Hepatocyte (in vitro differentiated cells): Measurements from ENCODE around the gene PLBD2. TPM values are rescaled to one million over a fixed set of nuclear protein-coding genes. Genes with fewer than 3 reads are reported as not detected.

Experiments used
- DNase-seq: peaks from one replicate; pipeline ENCODE4 v3.0.0-alpha.2; 2016; ENCODE audit warnings: low spot score
- H2AFZ ChIP-seq: fragments of 200-600 bp; sonication (generic); 2 replicates; pipeline ENCODE4 v1.6.0; 2016; ENCODE audit warnings: antibody characterized with exemption, mild to moderate bottlenecking
- H3K27ac ChIP-seq: fragments of 200-600 bp; sonication (generic); 2 replicates; pipeline ENCODE4 v1.5.1; 2016; ENCODE audit warnings: mild to moderate bottlenecking
- H3K27me3 ChIP-seq: fragments of 200-600 bp; sonication (generic); 2 replicates; pipeline ENCODE4 v1.6.1; 2016
- H3K36me3 ChIP-seq: fragments of 200-600 bp; sonication (generic); replicated peaks from 2 replicates; pipeline ENCODE4 v1.5.1; 2016; ENCODE audit warnings: low read depth; ENCODE audit not compliant: insufficient read depth
- H3K4me1 ChIP-seq: fragments of 200-600 bp; sonication (generic); 2 replicates; pipeline ENCODE4 v1.5.1; 2016; ENCODE audit warnings: mild to moderate bottlenecking, moderate library complexity; ENCODE audit not compliant: insufficient read depth
- H3K4me2 ChIP-seq: fragments of 200-600 bp; sonication (generic); 2 replicates; pipeline ENCODE4 v1.6.0; 2016
- H3K4me3 ChIP-seq: fragments of 200-600 bp; sonication (generic); 2 replicates; pipeline ENCODE4 v1.5.1; 2016; ENCODE audit warnings: mild to moderate bottlenecking
- H3K79me2 ChIP-seq: fragments of 200-600 bp; sonication (generic); 2 replicates; pipeline ENCODE4 v1.6.0; 2017; ENCODE audit warnings: mild to moderate bottlenecking
- H3K9me2 ChIP-seq: fragments of 200-600 bp; sonication (generic); replicated peaks from 2 replicates; pipeline ENCODE4 v1.6.0; 2017; ENCODE audit warnings: mild to moderate bottlenecking; ENCODE audit not compliant: insufficient read depth
- H3K9me3 ChIP-seq: fragments of 200-600 bp; sonication (generic); 2 replicates; pipeline ENCODE4 v1.5.1; 2016; ENCODE audit warnings: low read depth, mild to moderate bottlenecking
- H4K20me1 ChIP-seq: fragments of 200-600 bp; sonication (generic); 2 replicates; pipeline ENCODE4 v1.6.0; 2016; ENCODE audit warnings: mild to moderate bottlenecking; ENCODE audit not compliant: insufficient read depth, poor library complexity, severe bottlenecking
- CTCF ChIP-seq: fragments of 200-600 bp; sonication (generic); IDR thresholded peaks from 2 replicates; pipeline ENCODE4 v1.5.1; 2016; ENCODE audit warnings: antibody characterized with exemption, mild to moderate bottlenecking; ENCODE audit not compliant: poor library complexity
- EZH2 ChIP-seq: fragments of 200-600 bp; sonication (generic); IDR thresholded peaks from 2 replicates; pipeline ENCODE4 v1.6.1; 2016; ENCODE audit warnings: antibody characterized with exemption, mild to moderate bottlenecking, borderline replicate concordance
- EZH2phosphoT487 ChIP-seq: fragments of 200-600 bp; sonication (generic); IDR thresholded peaks from one replicate; pipeline ENCODE4 v1.6.1; 2018; ENCODE audit warnings: antibody characterized with exemption, mild to moderate bottlenecking, low read depth, moderate library complexity; ENCODE audit not compliant: unreplicated experiment, severe bottlenecking
- WGBS: methylation state at CpG from one replicate; pipeline ENCODE4 v1.1.6; 2016; ENCODE audit warnings: low lambda C conversion rate; ENCODE audit errors: missing lambda C conversion rate; 5-methylcytosine and 5-hydroxymethylcytosine counted together
- polyA plus RNA-seq: library from polyadenylated mRNA; unstranded; fragments of >200 nt; fragmentation: Nextera tagmentation; extraction: Ambion mirVana; gene quantifications from 2 replicates; pipeline ENCODE4 v1.2.1, GENCODE V29; 2016
- total RNA-seq: library from RNA; depleted of rRNA; stranded (reverse); fragments of >200 nt; gene quantifications from 2 replicates; pipeline ENCODE4 v1.2.3, GENCODE V29; 2014

The PLBD2 gene
- total and polyA plus RNA-seq, 2 experiments from 2014 or later = 32.5 to 47.6 TPM

- no peaks in the 10 kb centered on the region for H3K79me2 ChIP-seq
These were observed 80.9 kb downstream of the PLBD2 start for GRCh38 chr12:113439301-113439597.

GRCh38 chr12:113439606-113440030 lies 81.2 kb downstream of the PLBD2 start:
- 46% methylated on average over 8 of the region's 8 CpGs for WGBS

More at GRCh38 chr12:113439301-113439597, 80.9 kb downstream of the PLBD2 start:
- H3K4me1 ChIP-seq = peaks cover 4% of the 10 kb centered on the region
- no peaks in the 10 kb centered on the region for H3K36me3 ChIP-seq
- H2AFZ ChIP-seq = no peak overlapping the region
- TF ChIP-seq EZH2 (no peak), EZH2phosphoT487 (no peak), CTCF (no peak)
- H4K20me1 ChIP-seq = no peaks in the 10 kb centered on the region
- 52% methylated on average over 4 of the region's 4 CpGs for WGBS
- peaks cover 8% of the 10 kb centered on the region for H3K27me3 ChIP-seq
- H3K4me2 ChIP-seq = no peak overlapping the region
- no peaks in the 10 kb centered on the region for H3K9me2 ChIP-seq
- H3K4me3 ChIP-seq = no peak overlapping the region
- no peak for DNase-seq
- H3K27ac ChIP-seq = no peak overlapping the region
- no peaks in the 10 kb centered on the region for H3K9me3 ChIP-seq

GRCh38 chr12:113440336-113440735 lies 81.9 kb downstream of the PLBD2 start:
- Histone ChIP-seq H3K9me3 (no peaks in the 10 kb centered on the region), H2AFZ (no peak overlapping the region), H3K4me1 (peaks cover 4% of the 10 kb centered on the region), H3K4me3 (no peak overlapping the region), H3K27ac (no peak overlapping the region), H3K36me3 (no peaks in the 10 kb centered on the region), H4K20me1 (no peaks in the 10 kb centered on the region), H3K79me2 (no peaks in the 10 kb centered on the region), H3K27me3 (peaks cover 8% of the 10 kb centered on the region), H3K4me2 (no peak overlapping the region), H3K9me2 (no peaks in the 10 kb centered on the region)
- no peak for DNase-seq
- WGBS = 81% methylated on average over 7 of the region's 7 CpGs
- TF ChIP-seq EZH2phosphoT487 = no peak
- no peak for TF ChIP-seq EZH2
- TF ChIP-seq CTCF = no peak

More at GRCh38 chr12:113439606-113440030, 81.2 kb downstream of the PLBD2 start:
- TF ChIP-seq EZH2 = no peak
- peak; percentile 65 for TF ChIP-seq CTCF
- Histone ChIP-seq H2AFZ (no peak overlapping the region), H3K27me3 (peaks cover 8% of the 10 kb centered on the region), H3K4me3 (no peak overlapping the region), H3K9me3 (no peaks in the 10 kb centered on the region), H4K20me1 (no peaks in the 10 kb centered on the region), H3K79me2 (no peaks in the 10 kb centered on the region), H3K9me2 (no peaks in the 10 kb centered on the region), H3K27ac (no peak overlapping the region), H3K4me2 (no peak overlapping the region), H3K4me1 (peaks cover 4% of the 10 kb centered on the region), H3K36me3 (no peaks in the 10 kb centered on the region)
- DNase-seq = peak; percentile 76

Other genes starting within 250 kb of the PLBD2 start
- not detected in 2 replicates for gene RASAL1, start 222.8 kb upstream of the PLBD2 start, total RNA-seq
- gene RASAL1, start 222.8 kb upstream of the PLBD2 start, polyA plus RNA-seq = 0.22 and 0.74 TPM in 2 replicates
- gene CFAP73, start 208.9 kb upstream of the PLBD2 start, total RNA-seq = not detected in 2 replicates
- not detected in 2 replicates for gene CFAP73, start 208.9 kb upstream of the PLBD2 start, polyA plus RNA-seq
- gene DDX54, start 173.1 kb upstream of the PLBD2 start, total RNA-seq = 32.3 and 52.6 TPM in 2 replicates
- 36.0 and 37.8 TPM in 2 replicates for gene DDX54, start 173.1 kb upstream of the PLBD2 start, polyA plus RNA-seq
- gene RITA1, start 172.9 kb upstream of the PLBD2 start, total RNA-seq = 16.1 and 19.1 TPM in 2 replicates
- 15.7 and 26.9 TPM in 2 replicates for gene RITA1, start 172.9 kb upstream of the PLBD2 start, polyA plus RNA-seq
- 16.9 and 20.1 TPM in 2 replicates for gene TPCN1, start 137.1 kb upstream of the PLBD2 start, total RNA-seq
- gene TPCN1, start 137.1 kb upstream of the PLBD2 start, polyA plus RNA-seq = 31.3 and 32.1 TPM in 2 replicates
- 15.4 and 19.7 TPM in 2 replicates for gene SLC8B1, start 23.5 kb upstream of the PLBD2 start, total RNA-seq
- gene SLC8B1, start 23.5 kb upstream of the PLBD2 start, polyA plus RNA-seq = 17.9 and 21.8 TPM in 2 replicates
- gene SDS, start 45.3 kb downstream of the PLBD2 start, total RNA-seq = 0.43 and 1.3 TPM in 2 replicates
- 0.39 and 1.1 TPM in 2 replicates for gene SDS, start 45.3 kb downstream of the PLBD2 start, polyA plus RNA-seq
- gene SDSL, start 63.8 kb downstream of the PLBD2 start, total RNA-seq = 10.3 and 13.8 TPM in 2 replicates
- 24.7 and 26.7 TPM in 2 replicates for gene SDSL, start 63.8 kb downstream of the PLBD2 start, polyA plus RNA-seq
- 0.04 and 0.10 TPM in 2 replicates for gene LHX5, start 113.3 kb downstream of the PLBD2 start, total RNA-seq
- gene LHX5, start 113.3 kb downstream of the PLBD2 start, polyA plus RNA-seq = 0.06 TPM in 1 of 2 replicates, not detected in the other